IPS-NIHi7 (cell line): Measurements from ENCODE around the gene PTPRB.
"Not testable (repeated sequence)": the region's sequence is repeated elsewhere in the genome, so short reads cannot be mapped to it uniquely, and the experiment has no call there.

Experiments
- DNase-seq: peaks from one replicate; pipeline ENCODE4 v3.0.0; 2012; ENCODE audit warnings: mixed read lengths; ENCODE audit errors: extremely low spot score

PTPRB gene

DNA sequence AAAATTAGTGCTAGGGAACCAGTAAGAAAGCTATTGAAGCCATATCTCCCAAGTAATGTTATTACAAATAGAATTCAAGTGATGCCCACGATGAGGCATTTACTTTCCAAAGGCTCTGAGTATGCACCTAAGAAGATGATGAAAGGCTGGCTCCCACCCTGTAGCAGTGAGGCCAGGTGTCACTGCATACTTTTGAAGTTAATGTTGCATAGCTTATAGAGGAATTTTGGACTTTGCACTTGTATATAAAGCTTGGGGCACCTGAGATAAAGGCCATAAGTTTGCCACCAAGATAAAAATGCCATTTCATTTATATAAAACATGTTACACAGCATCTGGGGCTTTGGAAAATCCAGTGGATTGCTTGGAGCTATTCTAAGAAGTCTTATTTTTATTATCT lies 96.2 kb downstream of the PTPRB start:
- no peak for DNase-seq

DNA sequence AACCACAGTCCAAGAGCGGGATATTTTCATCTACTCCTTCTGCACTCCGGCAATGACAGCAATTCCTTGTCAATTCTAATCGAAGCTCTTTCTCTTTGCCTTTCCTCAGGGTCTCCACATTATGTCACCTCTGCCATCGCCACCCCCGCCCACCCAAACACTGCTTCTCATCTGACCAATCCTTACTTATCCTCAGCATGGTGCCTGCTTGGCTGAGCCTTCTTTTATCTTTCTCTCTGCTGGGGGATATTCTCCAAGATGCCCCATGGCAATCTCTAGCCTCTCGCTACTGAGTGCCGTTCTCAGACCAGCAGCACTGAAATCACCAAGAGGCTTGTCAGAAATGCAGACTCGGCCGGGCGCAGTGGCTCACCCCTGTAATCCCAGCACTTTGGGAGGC lies 100.6 kb downstream of the PTPRB start:
- no peak for DNase-seq

DNA sequence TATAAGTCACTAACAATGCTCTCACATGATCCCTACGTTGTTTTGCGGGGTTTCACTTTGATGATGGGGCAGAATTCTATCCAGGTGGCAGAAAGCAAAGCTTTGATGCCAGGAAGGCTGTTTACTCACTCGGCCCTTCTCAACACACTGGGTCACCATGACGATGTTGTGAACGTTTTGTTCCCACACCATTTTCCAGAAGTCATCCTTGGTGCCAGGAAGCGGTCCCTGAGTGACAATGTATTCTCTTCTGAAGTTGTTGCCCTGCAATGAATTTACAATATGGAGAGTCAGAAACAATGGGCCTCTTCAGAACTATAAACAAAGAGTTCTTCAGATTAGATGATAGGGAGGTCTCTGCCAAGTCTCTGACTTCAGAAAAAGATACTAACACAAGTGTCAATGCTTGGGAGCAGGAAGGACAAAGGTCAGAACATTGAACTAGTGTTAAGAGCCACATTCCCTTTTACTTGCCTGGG lies 101.3 kb downstream of the PTPRB start:
- DNase-seq = no peak

DNA sequence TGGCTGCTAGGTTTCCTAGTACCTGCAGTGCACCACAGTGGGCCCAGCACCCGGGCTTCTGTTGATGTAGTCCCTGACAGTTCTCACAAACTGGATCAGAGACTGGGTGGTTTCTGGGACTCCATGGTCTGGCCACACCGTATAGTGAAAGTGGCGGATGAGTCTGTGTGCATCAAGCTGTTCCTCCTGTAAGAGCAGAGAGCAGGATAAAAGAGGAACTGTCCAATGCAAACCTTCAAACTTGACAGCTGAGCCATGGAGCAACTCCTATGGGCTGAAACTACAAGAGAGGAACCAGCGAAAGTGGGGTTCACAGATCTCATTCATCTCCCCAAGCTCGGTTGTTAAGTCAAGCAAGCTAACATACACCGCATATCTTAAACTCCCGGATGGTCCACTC lies 102.8 kb downstream of the PTPRB start:
- DNase-seq = no peak

DNA sequence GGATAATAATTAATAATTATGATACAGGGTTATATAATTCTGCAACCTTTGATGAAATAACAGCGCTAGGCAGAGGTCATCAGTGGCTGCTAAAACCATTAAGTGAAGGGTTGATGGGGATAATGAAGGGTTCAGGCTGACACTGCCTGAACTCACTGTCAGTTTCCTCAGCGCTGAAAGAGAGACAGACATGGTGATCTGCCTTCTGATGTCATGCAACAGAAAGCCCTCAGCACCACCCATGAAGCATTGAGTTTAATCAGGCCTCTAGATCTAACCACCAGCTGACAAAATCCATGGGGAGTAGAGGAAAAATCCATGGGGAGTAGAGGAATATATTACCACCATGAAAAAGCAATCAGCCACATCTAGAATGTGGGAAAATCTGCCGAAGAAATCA lies 107.6 kb downstream of the PTPRB start:
- no peak for DNase-seq

DNA sequence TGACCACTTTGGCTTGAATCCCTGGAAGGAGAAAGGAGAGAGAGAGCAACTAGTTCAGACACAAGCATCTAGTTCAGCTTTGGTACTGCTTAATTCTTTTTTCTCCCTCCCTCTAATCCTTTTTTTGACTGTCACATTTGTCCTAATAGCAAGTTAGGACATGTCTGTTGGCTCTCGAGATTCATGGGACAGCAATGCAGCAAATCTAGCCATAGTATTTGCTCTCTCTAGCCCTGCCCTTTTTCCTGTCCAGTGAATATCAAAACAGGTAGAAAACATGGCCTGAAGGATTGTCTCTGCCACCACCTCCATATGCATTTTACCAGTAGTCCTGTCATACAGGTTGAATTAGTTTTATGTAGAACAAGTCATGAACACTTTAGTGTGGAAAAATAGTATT lies 116.4 kb downstream of the PTPRB start:
- no peak for DNase-seq

DNA sequence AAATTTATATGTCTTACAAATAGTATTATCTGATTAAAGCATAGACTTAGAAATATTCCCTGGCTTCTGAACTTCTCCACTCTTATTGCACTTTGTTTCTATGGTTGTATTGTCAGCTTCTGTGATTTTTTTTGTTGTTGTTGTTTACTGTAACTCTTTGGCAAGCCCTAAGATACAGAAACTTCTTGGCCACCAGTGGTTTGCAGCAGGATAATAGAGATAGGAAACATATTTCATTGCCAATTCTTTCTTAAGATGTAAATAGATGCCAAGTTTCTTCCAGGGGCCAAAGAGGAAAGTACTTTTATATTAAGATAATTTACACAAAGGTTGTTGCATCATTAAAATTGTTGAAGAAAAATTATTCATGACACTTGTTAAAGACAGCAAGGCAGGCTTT lies 123.8 kb downstream of the PTPRB start:
- DNase-seq = no peak

DNA sequence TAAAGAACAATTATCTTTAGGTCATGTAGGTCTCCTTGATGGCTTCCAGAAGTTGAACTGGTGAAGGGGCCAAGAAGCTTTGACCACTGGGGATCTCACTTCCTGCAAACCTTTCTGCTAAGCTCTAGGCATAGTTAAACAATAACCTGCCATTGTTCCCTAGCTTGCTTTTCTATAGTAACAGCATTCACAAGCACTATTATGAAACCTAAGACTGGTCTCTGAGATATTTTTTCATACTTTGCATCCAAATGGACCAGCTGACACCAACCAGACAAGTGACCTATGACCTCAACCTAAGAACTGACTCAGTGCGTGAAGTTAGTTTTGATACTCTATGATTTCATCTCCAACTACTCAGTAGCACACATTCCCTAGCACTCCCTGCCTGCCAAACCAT lies 129.1 kb downstream of the PTPRB start:
- no peak for DNase-seq

DNA sequence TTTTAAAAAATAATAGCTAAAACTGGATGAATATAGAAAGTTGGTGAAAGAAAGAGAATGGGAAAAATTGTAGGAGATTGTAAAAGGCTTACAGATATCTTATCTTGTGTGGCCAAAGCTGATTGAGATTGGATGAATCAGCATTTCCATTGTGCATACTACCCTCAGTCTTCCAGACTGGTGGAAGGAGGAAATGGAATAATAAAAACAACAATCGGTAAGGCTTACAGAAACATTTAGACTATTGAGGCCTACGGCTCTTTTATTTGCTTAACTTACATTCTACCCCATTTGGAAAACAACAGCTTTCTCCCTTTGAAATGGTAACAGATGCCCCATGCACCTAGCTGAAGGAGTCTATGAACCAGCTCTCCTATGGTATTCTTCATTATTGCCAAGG lies 129.8 kb downstream of the PTPRB start:
- DNase-seq = peak; percentile 30

DNA sequence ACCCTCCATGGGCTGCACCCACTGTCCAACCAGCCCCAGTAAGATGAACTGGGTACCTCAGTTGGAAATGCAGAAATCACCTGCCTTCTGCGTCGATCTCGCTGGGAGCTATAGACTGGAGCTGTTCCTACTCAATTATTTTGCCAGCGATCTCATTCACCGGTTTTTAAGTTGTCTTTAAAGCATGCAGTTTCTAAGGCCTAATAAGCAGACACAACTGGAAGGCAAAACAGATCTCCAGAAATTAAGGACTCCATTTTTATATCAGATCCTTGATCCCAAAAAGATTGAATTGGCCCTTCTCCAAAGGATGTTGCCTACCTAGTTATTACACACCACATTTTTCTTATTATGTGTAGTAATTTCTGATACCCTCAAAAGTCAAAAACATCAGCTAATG lies 139.7 kb downstream of the PTPRB start:
- no peak for DNase-seq

DNA sequence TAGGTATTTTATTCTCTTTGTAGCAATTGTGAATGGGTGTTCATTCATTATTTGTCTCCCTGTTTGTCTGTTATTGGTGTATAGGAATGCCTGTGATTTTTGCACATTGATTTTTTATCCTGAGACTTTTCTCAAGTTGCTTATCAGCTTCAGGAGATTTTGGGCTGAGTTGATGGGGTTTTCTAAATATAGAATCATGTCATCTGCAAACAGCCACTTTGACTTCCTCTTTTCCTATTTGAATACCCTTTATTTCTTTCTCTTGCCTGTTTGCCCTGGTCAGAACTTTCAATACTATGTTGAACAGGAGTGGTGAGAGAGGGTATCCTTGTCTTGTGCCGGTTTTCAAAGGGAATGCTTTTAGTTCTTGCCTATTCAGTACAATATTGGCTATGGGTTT lies 144.3 kb downstream of the PTPRB start:
- DNase-seq = not testable (repeated sequence)

DNA sequence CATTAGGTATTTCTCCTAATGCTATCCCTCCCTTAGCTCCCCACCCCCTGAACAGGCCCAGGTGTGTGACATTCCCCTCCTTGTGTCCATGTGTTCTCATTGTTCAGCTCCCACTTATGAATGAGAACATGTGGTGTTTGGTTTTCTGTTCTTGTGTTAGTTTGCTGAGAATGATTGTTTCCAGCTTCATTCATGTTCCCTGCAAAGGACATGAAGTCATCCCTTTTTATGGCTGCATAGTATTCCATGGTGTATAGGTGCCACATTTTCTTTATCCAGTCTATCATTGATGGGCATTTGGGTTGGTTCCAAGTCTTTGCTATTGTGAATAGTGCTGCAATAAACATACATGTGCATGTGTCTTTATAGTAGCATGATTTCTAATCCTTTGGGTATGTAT lies 146.3 kb downstream of the PTPRB start:
- DNase-seq = not testable (repeated sequence)

DNA sequence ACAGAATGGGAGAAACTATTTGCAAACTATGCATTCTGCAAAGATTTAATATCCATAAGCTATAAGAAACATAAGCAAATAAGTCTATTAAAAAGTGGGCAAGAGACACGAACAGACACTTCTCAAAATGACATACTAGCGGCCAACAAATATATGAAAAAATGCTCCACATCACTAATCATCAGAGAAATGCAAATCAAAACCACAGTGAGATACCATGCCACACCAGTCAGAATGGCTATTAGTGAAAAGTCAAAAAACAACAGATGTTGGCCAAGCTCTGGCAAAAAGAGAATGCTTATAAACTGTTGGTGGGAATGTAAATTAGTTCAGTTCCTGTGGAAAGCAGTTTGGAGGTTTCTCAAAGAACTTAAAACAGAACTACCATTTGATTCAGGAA lies 149.8 kb downstream of the PTPRB start:
- DNase-seq = no peak

DNA sequence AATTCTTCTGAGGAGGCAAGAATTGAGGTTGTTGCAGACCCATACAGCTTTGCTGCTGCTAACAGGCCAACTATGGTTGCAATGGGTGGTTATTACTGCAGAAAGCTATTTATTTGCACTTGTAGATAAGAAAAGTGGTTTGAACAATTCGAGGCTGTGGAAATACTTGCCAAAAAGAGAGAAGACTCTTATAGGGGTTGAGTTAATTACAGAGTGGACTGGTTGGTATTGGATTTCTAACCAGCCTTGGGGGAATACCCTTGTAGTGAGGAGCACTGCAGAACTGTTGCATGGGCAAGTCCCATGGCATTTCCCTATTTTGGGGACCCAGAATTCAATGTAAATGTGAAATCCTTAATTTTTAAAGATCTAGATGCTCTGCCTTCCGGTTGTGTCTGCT lies 150.6 kb downstream of the PTPRB start:
- DNase-seq = no peak

DNA sequence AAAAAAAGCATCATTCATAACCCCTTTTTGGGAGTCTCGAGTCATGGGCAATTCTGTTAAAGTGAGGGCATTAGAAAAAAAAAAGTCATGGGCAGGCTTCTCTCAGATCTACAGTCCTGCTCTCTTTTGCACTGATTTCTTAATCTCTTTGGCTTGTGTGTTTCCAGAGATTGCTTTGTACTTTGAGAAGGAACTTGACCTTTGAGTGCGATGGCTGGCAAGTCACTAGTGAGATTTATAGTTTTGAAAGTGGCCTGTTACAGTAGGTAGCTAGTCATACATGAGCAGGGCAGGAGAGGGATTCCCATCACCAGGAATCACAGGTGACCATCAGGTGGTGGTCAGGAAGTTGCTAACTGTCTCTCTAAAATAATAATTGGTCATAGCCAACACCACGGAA lies 151.5 kb downstream of the PTPRB start:
- no peak for DNase-seq

DNA sequence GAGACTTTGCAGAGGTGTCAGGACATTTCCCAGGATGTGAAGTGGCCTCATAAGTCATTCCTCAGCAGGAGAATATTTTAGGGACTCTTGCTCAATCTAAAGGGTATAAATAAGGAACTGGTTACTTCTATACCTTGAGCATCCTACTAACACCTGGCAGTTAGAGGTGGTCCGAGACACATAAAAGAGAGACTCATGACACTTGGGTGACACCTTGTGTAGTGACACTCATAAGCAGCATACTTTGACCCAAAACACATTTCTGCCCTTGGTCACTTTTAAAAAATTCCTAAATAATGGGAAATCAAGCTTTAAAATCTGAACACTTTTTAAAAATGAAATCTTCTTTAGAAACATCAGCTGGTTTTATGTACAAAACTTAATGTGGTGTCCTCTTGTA lies 152.8 kb downstream of the PTPRB start:
- DNase-seq = no peak

DNA sequence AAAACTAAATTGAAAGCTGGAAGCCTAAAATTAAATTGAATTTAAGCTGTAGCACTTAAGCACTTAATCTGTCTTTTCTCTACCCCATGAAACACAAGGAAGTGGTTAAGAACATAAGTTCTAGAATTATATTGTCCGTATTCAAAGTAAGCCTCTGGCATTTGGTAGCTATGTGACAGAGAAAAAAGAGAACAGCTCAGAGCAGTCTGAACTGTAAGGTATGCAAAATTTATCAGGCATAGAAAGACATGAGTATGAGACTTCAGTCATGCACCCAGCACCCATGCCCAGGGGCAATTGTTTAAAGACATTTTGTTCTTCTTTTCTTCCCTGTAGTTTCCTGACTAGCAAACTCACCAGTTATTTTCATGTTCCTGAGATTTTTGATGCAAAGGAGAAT lies 154.5 kb downstream of the PTPRB start:
- DNase-seq = no peak

DNA sequence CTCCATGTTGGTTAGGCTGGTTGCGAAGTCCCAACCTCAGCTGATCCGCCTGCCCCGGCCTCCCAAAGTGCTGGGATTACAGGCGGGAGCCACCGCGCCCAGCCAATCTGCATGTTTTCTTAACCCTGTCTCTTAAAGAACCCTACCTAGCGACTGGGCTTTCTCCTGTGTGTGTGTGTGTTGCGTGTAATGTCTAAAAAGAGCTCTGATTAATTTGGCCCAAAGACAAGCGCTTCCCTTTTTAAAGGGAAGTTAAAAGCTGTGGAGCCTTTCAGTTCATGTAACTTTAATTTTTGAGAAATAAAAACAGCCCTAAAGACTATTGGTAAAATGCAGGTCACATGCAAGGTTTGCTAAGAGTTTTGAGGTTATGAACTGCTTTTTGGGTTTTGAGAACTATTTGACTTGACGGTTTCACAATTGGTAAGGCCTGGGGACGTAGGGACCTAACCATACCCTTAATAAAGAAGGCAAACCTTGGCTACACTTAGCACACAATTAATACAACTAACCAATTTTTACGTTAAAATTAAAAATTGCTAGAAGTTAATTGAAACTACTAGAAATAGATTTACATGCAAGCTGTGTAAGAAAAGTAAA lies 167.9 kb downstream of the PTPRB start:
- DNase-seq = no peak

DNA sequence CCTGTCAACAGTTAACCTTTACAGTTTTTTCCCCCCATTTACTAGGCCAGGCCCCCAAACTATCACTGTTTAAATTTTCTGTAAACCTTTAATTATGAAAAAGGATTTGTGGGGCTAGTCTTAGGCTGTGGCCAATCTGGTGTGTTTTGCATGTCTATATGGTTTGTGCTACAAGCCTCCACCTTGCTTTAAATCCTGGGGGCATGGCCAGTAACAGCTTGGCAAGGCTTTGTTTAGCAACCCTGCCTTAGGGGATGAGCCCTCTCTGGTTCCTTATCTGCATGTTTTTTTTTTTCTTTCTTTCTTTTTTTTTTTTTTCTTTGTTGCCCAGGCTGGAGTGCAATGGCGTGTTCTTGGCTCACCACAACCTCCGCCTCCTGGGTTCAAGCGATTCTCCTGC lies 168.5 kb downstream of the PTPRB start:
- no peak for DNase-seq

DNA sequence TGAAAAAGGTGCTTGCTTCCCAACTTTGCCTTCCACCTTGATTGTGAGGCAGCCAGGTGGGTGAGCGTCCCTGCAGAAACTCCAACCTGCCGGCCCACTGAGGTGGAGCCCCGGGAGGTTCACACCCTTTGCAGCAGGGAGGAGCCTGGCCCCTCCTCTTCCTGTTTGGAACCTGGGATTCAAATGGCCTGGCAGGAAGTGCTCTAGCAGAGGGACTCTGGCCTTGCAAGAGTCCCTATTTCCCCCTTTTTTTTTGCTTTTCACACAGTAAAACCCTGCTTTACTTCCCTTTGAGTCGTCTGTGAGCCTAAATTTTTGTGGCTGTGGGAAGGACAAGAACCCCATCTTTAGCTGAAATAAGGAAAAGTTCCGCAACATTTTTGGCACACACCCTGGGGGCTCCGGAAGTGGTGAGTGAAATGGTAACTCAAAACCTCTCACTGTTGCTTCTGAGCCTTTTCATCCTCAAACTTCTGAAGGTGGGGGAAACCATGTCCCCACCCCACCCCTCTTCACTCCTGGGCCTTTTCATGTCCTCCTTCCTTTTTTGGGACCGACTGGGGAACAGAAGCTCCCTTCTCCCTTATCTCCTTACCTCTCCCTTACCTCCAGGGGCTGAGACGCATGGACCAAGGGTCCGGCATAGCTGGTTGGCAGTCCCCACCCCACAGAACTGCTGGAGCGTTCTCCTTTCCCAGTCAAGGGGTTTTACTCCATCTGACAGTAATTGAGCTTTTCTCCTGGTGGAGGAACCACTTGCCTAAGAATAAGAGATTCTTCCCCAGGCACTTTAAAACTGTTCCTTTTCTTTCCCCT lies 169.1 kb downstream of the PTPRB start:
- no peak for DNase-seq

DNA sequence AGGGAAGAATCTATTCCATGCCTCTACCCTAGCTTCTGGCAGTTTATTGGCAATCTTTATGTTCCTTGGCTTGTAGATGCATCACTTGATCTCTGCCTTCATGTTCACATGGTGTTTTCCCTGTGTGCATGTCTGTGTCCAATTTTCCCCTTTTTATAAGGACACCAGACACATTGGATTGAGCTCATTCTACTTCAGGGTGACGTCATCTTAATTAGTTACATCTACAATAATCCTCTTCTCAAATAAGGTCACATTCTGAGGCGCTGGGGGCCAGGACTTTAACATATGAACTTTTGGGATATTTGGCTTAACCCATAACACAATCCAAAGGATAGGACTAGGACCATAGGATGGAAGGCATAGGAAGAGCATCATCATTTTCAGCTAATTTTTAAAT lies 169.8 kb downstream of the PTPRB start:
- DNase-seq = no peak

DNA sequence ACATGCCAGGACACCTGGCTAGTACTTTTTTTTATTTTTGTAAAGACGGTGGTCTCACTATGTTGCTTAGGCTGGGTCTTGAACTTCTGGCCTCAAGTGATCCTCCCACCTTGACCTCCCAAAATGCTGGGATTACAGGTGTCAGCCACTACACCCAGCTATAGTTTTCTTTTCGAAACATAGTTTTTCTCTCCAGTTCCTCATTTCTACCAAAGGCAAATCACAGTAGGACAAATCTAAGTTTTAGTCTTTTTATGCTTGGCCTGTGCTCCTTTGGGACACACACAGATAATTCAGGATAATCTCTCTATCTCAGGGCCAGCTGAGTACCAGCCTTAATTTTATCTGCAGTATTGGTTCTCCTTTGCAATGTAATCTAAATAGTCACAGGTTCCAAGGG lies 170.5 kb downstream of the PTPRB start:
- no peak for DNase-seq
